Measurements from ENCODE around the gene FGD4.

Gene FGD4

GRCh38 chr12:32568228-32568627, 168.9 kb downstream of the FGD4 start:
- no peak for TF ChIP-seq CTCF (conservative IDR thresholded peaks at IDR 0.05; ENCODE audit: control insufficient read depth, insufficient read depth, low read depth, low read length)
- peak; percentile 86 for DNase-seq (ENCODE audit: low read depth)

GRCh38 chr12:32569259-32569658, 169.9 kb downstream of the FGD4 start:
- H3K4me3 ChIP-seq (ENCODE audit: control insufficient read depth, low read depth, low read length): no peak overlapping the region
- TF ChIP-seq CTCF (conservative IDR thresholded peaks at IDR 0.05; ENCODE audit: control insufficient read depth, insufficient read depth, low read depth, low read length): no peak
- DNase-seq (ENCODE audit: low read depth): no peak

More at GRCh38 chr12:32568228-32568627, 168.9 kb downstream of the FGD4 start:
- no peak overlapping the region for H3K4me3 ChIP-seq (ENCODE audit: control insufficient read depth, low read depth, low read length)

- H3K4me3 ChIP-seq (ENCODE audit: control insufficient read depth, low read depth, low read length): no peak overlapping the region
- DNase-seq (ENCODE audit: low read depth): no peak
- no peak for TF ChIP-seq CTCF (conservative IDR thresholded peaks at IDR 0.05; ENCODE audit: control insufficient read depth, insufficient read depth, low read depth, low read length)
Observed at GRCh38 chr12:32574585-32574984, 175.2 kb downstream of the FGD4 start.

GRCh38 chr12:32577328-32577727, 178.0 kb downstream of the FGD4 start:
- H3K4me3 ChIP-seq (ENCODE audit: control insufficient read depth, low read depth, low read length): no peak overlapping the region
- TF ChIP-seq CTCF (conservative IDR thresholded peaks at IDR 0.05; ENCODE audit: control insufficient read depth, insufficient read depth, low read depth, low read length): no peak
- DNase-seq (ENCODE audit: low read depth): no peak

GRCh38 chr12:32583534-32583933, 184.2 kb downstream of the FGD4 start:
- no peak overlapping the region for H3K4me3 ChIP-seq (ENCODE audit: control insufficient read depth, low read depth, low read length)
- TF ChIP-seq CTCF (conservative IDR thresholded peaks at IDR 0.05; ENCODE audit: control insufficient read depth, insufficient read depth, low read depth, low read length): no peak
- peak; percentile 63 for DNase-seq (ENCODE audit: low read depth)

- no peak overlapping the region for H3K4me3 ChIP-seq (ENCODE audit: control insufficient read depth, low read depth, low read length)
- TF ChIP-seq CTCF (conservative IDR thresholded peaks at IDR 0.05; ENCODE audit: control insufficient read depth, insufficient read depth, low read depth, low read length): no peak
- DNase-seq (ENCODE audit: low read depth): no peak
Observed at GRCh38 chr12:32585680-32586079, 186.3 kb downstream of the FGD4 start.

GRCh38 chr12:32586390-32586789, 187.0 kb downstream of the FGD4 start:
- peak; percentile 75 for DNase-seq (ENCODE audit: low read depth)
- no peak overlapping the region for H3K4me3 ChIP-seq (ENCODE audit: control insufficient read depth, low read depth, low read length)

More at GRCh38 chr12:32586390-32586789, 187.0 kb downstream of the FGD4 start:
- no peak for TF ChIP-seq CTCF (conservative IDR thresholded peaks at IDR 0.05; ENCODE audit: control insufficient read depth, insufficient read depth, low read depth, low read length)
